OCI-LY7 (cell line): Measurements from ENCODE around the gene ZNF385D. TPM values are rescaled to one million over a fixed set of nuclear protein-coding genes. Genes with fewer than 3 reads are reported as not detected.

ENCODE experiments used
- BruUV-seq: library from RNA; stranded (reverse); fragments of 400-500 nt; replicated peaks from 2 replicates; lab custom pipeline; 2021; lab: Mats Ljungman, UMichigan
- CTCF ChIA-PET: fragments of 300-600 bp; sonication (Branson Sonifier 250); formaldehyde crosslinking; loops from one replicate; lab custom pipeline; 2022; ENCODE audit warnings: antibody characterized with exemption; ENCODE audit not compliant: unreplicated experiment; lab: Charles Lee
- POLR2A ChIA-PET: fragments of 300-600 bp; sonication (Branson Sonifier 250); formaldehyde crosslinking; loops from one replicate; lab custom pipeline; 2022; ENCODE audit warnings: antibody characterized with exemption; lab: Charles Lee
- DNase-seq: peaks from one replicate; pipeline ENCODE4 v3.0.0-alpha.2; 2015; ENCODE audit warnings: low spot score
- H2AFZ ChIP-seq: fragments of 200-600 bp; sonication (generic), shearing (Covaris generic); 2 replicates; pipeline ENCODE4 v1.6.1; 2014; ENCODE audit warnings: mild to moderate bottlenecking, antibody characterized with exemption, low read length, moderate library complexity
- H3K27ac ChIP-seq: fragments of 200-600 bp; sonication (generic); 2 replicates; pipeline ENCODE4 v1.5.1; 2014; ENCODE audit warnings: mixed run types, low read depth, mild to moderate bottlenecking, moderate library complexity, low read length, inconsistent platforms; ENCODE audit not compliant: poor library complexity, severe bottlenecking
- H3K36me3 ChIP-seq: fragments of 200-600 bp; sonication (generic); 2 replicates; pipeline ENCODE4 v1.6.1; 2014; ENCODE audit warnings: mild to moderate bottlenecking, antibody characterized with exemption, low read length, moderate library complexity, mixed read lengths; ENCODE audit not compliant: insufficient read depth
- H3K4me1 ChIP-seq: fragments of 200-600 bp; sonication (generic); 2 replicates; pipeline ENCODE4 v1.5.1; 2014; ENCODE audit warnings: mild to moderate bottlenecking, low read length; ENCODE audit not compliant: insufficient read depth, poor library complexity, severe bottlenecking
- H3K4me2 ChIP-seq: fragments of 200-600 bp; sonication (generic); 2 replicates; pipeline ENCODE4 v1.6.1; 2014; ENCODE audit warnings: mild to moderate bottlenecking, low read length
- H3K4me3 ChIP-seq: fragments of 200-600 bp; sonication (generic); 2 replicates; pipeline ENCODE4 v1.5.1; 2014; ENCODE audit warnings: mild to moderate bottlenecking, low read depth, low read length; ENCODE audit not compliant: poor library complexity, severe bottlenecking
- H3K79me2 ChIP-seq: fragments of 200-600 bp; sonication (generic); 2 replicates; pipeline ENCODE4 v1.6.1; 2016; ENCODE audit warnings: low read depth, mild to moderate bottlenecking, low read length, moderate library complexity, mixed read lengths; ENCODE audit not compliant: insufficient read depth
- H3K9me2 ChIP-seq: fragments of 200-600 bp; sonication (generic); 2 replicates; pipeline ENCODE4 v1.6.1; 2016; ENCODE audit warnings: mild to moderate bottlenecking, low read length, mixed read lengths; ENCODE audit not compliant: insufficient read depth
- H3K9me3 ChIP-seq: fragments of 200-600 bp; sonication (generic); 2 replicates; pipeline ENCODE4 v1.6.1; 2014; ENCODE audit warnings: mild to moderate bottlenecking, mixed run types, low read length, mixed read lengths
- H4K20me1 ChIP-seq: fragments of 200-600 bp; sonication (generic); 2 replicates; pipeline ENCODE4 v1.6.1; 2014; ENCODE audit warnings: mild to moderate bottlenecking, antibody characterized with exemption, low read length, moderate library complexity, mixed read lengths; ENCODE audit not compliant: insufficient read depth
- CTCF ChIP-seq: fragments of 200-600 bp; sonication (generic); conservative IDR thresholded peaks from 2 replicates; pipeline ENCODE4 v1.5.1; 2014; ENCODE audit warnings: mild to moderate bottlenecking, antibody characterized with exemption, low read length, moderate library complexity, mixed read lengths
- EZH2phosphoT487 ChIP-seq: fragments of 200-600 bp; sonication (generic); IDR thresholded peaks from 2 replicates; pipeline ENCODE4 v1.6.1; 2018; ENCODE audit warnings: low read depth, borderline replicate concordance, mild to moderate bottlenecking, mixed run types, antibody characterized with exemption, low read length, moderate library complexity, mixed read lengths
- intact Hi-C: fragments of 100-400 bp; cut with micrococcal nuclease; formaldehyde crosslinking; loops from one replicate; pipeline ENCODE4 v1.10.0; 2022; ENCODE audit not compliant: unreplicated experiment
- total RNA-seq, 2 experiments: library from RNA; depleted of rRNA in 1 of 2; stranded (reverse); fragments of >200 nt in 1 of 2; shearing (Covaris generic) in 1 of 2; gene quantifications; 2 replicates each; pipeline ENCODE4 v1.2.3, GENCODE V29; 2014 to 2022

ZNF385D gene
- total RNA-seq, 2 experiments from 2014 or later, result 0.13 TPM; not detected in 1

DNA sequence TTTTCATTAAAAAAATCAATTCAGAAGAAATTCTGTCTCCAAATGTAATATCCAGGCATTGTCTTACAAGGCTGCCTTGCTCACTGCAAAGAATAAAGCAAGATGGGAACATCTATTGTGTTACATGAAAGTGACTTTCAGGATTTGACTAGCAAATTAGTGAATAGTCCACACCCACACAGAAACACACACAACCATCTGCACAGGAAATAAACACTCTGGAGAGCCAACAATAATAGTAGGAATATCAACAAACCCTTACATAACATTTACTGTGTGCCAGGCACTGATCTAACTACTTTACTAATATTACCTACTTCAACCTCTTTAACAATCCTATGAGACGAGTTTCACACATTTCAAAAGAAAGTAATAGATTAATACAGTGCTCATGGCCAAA, 28.9 kb upstream of the ZNF385D start:
- no peak for TF ChIP-seq EZH2phosphoT487
- Histone ChIP-seq H3K9me3 (no peaks in the 10 kb centered on the region), H4K20me1 (no peaks in the 10 kb centered on the region), H3K4me3 (no peak overlapping the region), H3K79me2 (no peaks in the 10 kb centered on the region), H3K36me3 (no peaks in the 10 kb centered on the region), H2AFZ (no peak overlapping the region), H3K27ac (no peak overlapping the region), H3K4me1 (no peaks in the 10 kb centered on the region), H3K4me2 (no peak overlapping the region), H3K9me2 (no peaks in the 10 kb centered on the region)
- ChIA-PET POLR2A (no interaction called here), CTCF (no interaction called here)
- intact Hi-C loops, result no loop called here
- DNase-seq, result no peak
- BruUV-seq, result no TSS peak

- H3K36me3 ChIP-seq, result no peaks in the 10 kb centered on the region
- H3K79me2 ChIP-seq, result no peaks in the 10 kb centered on the region
- CTCF ChIA-PET, result no interaction called here
- TF ChIP-seq EZH2phosphoT487 (no peak), CTCF (no peak)
- H3K9me3 ChIP-seq, result no peaks in the 10 kb centered on the region
- no peak overlapping the region for H3K4me3 ChIP-seq
- no peaks in the 10 kb centered on the region for H4K20me1 ChIP-seq
- no peak overlapping the region for H3K4me2 ChIP-seq
- no peak for DNase-seq
- intact Hi-C loops, result no loop called here
- H3K4me1 ChIP-seq, result no peaks in the 10 kb centered on the region
- BruUV-seq, result no TSS peak
- no peaks in the 10 kb centered on the region for H3K9me2 ChIP-seq
- no peak overlapping the region for H2AFZ ChIP-seq
- H3K27ac ChIP-seq, result no peak overlapping the region
- POLR2A ChIA-PET, result no interaction called here
Observed at GRCh38 chr3:21778715-21779114, 27.7 kb upstream of the ZNF385D start.

- no peak overlapping the region for H2AFZ ChIP-seq
- H3K27ac ChIP-seq, result no peak overlapping the region
- H3K79me2 ChIP-seq, result no peaks in the 10 kb centered on the region
- H3K4me1 ChIP-seq, result no peaks in the 10 kb centered on the region
- BruUV-seq, result no TSS peak
- intact Hi-C loops, result no loop called here
- H3K4me3 ChIP-seq, result no peak overlapping the region
- TF ChIP-seq CTCF (no peak), EZH2phosphoT487 (no peak)
- no peaks in the 10 kb centered on the region for H3K36me3 ChIP-seq
- ChIA-PET POLR2A (no interaction called here), CTCF (no interaction called here)
- H3K4me2 ChIP-seq, result no peak overlapping the region
- no peak for DNase-seq
- H3K9me2 ChIP-seq, result no peaks in the 10 kb centered on the region
- no peaks in the 10 kb centered on the region for H4K20me1 ChIP-seq
- no peaks in the 10 kb centered on the region for H3K9me3 ChIP-seq
Observed at GRCh38 chr3:21777821-21778220, 26.8 kb upstream of the ZNF385D start.
